ENCODE data around the gene UTS2R.

The UTS2R gene

DNA sequence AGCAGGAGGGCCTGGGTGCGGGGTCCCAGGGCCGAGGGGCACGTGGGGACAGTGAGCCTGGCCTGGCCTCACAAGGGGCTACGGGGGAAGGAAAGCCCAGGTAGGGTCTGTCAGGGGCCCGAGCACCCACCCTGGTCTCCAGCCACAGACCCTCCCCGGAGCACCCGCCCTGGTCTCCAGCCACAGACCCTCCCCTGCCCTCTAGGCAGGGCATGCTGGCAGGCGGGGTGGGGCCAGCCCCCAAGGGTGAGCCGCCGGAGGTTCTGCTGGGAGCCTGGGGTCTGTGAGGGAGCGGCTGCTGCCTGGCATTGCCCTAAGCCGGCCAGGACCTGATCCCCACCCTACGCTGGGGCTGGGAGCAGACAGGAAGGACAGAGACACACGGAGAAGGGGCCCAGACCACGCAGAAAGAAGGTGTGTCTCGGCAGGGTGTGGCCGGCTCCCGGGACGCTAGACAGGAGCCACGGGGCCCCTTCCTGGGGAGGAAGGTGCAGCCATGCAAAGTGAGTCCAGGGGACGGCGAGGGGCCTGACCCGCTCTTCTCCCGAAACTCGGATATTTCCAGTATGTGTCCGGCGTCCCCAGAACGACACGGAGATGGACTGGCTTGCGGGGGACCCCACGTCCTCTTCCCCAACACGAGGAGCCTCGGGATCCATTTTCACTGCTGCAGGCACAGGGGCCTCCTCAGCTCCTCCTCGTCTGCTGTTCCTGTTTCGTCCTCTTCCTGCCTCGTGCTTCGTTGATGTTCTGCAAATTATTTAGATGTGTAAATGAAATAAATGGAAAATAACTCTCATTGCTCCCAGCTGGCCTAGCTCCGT lies 15.5 kb downstream of the UTS2R start (continued):
- no peak for TF ChIP-seq ZNF37A (tag by site-specific recombination; IDR thresholded peaks at IDR 0.05)
- no peak for TF ChIP-seq ZNF791 (tag by site-specific recombination; IDR thresholded peaks at IDR 0.05)
- no peak for TF ChIP-seq GLI4 (tag by site-specific recombination; IDR thresholded peaks at IDR 0.05)
- TF ChIP-seq, protein P1, sequence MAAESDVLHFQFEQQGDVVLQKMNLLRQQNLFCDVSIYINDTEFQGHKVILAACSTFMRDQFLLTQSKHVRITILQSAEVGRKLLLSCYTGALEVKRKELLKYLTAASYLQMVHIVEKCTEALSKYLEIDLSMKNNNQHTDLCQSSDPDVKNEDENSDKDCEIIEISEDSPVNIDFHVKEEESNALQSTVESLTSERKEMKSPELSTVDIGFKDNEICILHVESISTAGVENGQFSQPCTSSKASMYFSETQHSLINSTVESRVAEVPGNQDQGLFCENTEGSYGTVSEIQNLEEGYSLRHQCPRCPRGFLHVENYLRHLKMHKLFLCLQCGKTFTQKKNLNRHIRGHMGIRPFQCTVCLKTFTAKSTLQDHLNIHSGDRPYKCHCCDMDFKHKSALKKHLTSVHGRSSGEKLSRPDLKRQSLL (tag by site-specific recombination; IDR thresholded peaks at IDR 0.05), result no peak
- no peak for TF ChIP-seq OSR2 (tag by site-specific recombination; IDR thresholded peaks at IDR 0.05)
- TF ChIP-seq, protein P2, sequence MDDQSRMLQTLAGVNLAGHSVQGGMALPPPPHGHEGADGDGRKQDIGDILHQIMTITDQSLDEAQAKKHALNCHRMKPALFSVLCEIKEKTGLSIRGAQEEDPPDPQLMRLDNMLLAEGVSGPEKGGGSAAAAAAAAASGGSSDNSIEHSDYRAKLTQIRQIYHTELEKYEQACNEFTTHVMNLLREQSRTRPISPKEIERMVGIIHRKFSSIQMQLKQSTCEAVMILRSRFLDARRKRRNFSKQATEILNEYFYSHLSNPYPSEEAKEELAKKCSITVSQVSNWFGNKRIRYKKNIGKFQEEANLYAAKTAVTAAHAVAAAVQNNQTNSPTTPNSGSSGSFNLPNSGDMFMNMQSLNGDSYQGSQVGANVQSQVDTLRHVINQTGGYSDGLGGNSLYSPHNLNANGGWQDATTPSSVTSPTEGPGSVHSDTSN (CRISPR knock-in tag; IDR thresholded peaks at IDR 0.05), result no peak
- TF ChIP-seq RBAK (tag by site-specific recombination; IDR thresholded peaks at IDR 0.05), result no peak
- TF ChIP-seq ZBTB1 (tag by site-specific recombination; IDR thresholded peaks at IDR 0.05), result no peak
- TF ChIP-seq ZNF292 (tag by site-specific recombination; IDR thresholded peaks at IDR 0.05; ENCODE audit: borderline replicate concordance, low read depth), result no peak
- TF ChIP-seq ZNF530 (tag by site-specific recombination; IDR thresholded peaks at IDR 0.05; ENCODE audit: low read depth), result no peak
- TF ChIP-seq ZNF677 (tag by site-specific recombination; IDR thresholded peaks at IDR 0.05), result no peak
- TF ChIP-seq GLIS2 (tag by site-specific recombination; IDR thresholded peaks at IDR 0.05), result peak; percentile 59
- TF ChIP-seq, protein P3, sequence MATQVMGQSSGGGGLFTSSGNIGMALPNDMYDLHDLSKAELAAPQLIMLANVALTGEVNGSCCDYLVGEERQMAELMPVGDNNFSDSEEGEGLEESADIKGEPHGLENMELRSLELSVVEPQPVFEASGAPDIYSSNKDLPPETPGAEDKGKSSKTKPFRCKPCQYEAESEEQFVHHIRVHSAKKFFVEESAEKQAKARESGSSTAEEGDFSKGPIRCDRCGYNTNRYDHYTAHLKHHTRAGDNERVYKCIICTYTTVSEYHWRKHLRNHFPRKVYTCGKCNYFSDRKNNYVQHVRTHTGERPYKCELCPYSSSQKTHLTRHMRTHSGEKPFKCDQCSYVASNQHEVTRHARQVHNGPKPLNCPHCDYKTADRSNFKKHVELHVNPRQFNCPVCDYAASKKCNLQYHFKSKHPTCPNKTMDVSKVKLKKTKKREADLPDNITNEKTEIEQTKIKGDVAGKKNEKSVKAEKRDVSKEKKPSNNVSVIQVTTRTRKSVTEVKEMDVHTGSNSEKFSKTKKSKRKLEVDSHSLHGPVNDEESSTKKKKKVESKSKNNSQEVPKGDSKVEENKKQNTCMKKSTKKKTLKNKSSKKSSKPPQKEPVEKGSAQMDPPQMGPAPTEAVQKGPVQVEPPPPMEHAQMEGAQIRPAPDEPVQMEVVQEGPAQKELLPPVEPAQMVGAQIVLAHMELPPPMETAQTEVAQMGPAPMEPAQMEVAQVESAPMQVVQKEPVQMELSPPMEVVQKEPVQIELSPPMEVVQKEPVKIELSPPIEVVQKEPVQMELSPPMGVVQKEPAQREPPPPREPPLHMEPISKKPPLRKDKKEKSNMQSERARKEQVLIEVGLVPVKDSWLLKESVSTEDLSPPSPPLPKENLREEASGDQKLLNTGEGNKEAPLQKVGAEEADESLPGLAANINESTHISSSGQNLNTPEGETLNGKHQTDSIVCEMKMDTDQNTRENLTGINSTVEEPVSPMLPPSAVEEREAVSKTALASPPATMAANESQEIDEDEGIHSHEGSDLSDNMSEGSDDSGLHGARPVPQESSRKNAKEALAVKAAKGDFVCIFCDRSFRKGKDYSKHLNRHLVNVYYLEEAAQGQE (tag by site-specific recombination; IDR thresholded peaks at IDR 0.05), result no peak
- TF ChIP-seq ZIC2 (tag by site-specific recombination; IDR thresholded peaks at IDR 0.05), result peak; percentile 35; the same call in 1 of the 2 replicates
- TF ChIP-seq, protein P4, sequence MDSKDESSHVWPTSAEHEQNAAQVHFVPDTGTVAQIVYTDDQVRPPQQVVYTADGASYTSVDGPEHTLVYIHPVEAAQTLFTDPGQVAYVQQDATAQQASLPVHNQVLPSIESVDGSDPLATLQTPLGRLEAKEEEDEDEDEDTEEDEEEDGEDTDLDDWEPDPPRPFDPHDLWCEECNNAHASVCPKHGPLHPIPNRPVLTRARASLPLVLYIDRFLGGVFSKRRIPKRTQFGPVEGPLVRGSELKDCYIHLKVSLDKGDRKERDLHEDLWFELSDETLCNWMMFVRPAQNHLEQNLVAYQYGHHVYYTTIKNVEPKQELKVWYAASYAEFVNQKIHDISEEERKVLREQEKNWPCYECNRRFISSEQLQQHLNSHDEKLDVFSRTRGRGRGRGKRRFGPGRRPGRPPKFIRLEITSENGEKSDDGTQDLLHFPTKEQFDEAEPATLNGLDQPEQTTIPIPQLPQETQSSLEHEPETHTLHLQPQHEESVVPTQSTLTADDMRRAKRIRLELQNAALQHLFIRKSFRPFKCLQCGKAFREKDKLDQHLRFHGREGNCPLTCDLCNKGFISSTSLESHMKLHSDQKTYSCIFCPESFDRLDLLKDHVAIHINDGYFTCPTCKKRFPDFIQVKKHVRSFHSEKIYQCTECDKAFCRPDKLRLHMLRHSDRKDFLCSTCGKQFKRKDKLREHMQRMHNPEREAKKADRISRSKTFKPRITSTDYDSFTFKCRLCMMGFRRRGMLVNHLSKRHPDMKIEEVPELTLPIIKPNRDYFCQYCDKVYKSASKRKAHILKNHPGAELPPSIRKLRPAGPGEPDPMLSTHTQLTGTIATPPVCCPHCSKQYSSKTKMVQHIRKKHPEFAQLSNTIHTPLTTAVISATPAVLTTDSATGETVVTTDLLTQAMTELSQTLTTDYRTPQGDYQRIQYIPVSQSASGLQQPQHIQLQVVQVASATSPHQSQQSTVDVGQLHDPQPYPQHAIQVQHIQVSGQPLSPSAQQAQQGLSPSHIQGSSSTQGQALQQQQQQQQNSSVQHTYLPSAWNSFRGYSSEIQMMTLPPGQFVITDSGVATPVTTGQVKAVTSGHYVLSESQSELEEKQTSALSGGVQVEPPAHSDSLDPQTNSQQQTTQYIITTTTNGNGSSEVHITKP (tag by site-specific recombination; IDR thresholded peaks at IDR 0.05), result peak; percentile 56; the same call in 1 of the 2 replicates
- TF ChIP-seq ZFHX2 (tag by site-specific recombination; conservative IDR thresholded peaks at IDR 0.05), result no peak
- TF ChIP-seq ZNF785 (tag by site-specific recombination; IDR thresholded peaks at IDR 0.05), result no peak
- TF ChIP-seq ZNF707 (tag by site-specific recombination; IDR thresholded peaks at IDR 0.05), result no peak
- no peak for TF ChIP-seq ZNF473 (tag by site-specific recombination; IDR thresholded peaks at IDR 0.05)
- TF ChIP-seq REPIN1 (tag by site-specific recombination; IDR thresholded peaks at IDR 0.05; ENCODE audit: low read depth), result no peak
- TF ChIP-seq ZNF664 (tag by site-specific recombination; IDR thresholded peaks at IDR 0.05), result no peak
- TF ChIP-seq KLF9 (tag by site-specific recombination; IDR thresholded peaks at IDR 0.05; ENCODE audit: low read depth), result no peak
- no peak for TF ChIP-seq HOXC10 (CRISPR knock-in tag; IDR thresholded peaks at IDR 0.05)
- TF ChIP-seq, protein P5, sequence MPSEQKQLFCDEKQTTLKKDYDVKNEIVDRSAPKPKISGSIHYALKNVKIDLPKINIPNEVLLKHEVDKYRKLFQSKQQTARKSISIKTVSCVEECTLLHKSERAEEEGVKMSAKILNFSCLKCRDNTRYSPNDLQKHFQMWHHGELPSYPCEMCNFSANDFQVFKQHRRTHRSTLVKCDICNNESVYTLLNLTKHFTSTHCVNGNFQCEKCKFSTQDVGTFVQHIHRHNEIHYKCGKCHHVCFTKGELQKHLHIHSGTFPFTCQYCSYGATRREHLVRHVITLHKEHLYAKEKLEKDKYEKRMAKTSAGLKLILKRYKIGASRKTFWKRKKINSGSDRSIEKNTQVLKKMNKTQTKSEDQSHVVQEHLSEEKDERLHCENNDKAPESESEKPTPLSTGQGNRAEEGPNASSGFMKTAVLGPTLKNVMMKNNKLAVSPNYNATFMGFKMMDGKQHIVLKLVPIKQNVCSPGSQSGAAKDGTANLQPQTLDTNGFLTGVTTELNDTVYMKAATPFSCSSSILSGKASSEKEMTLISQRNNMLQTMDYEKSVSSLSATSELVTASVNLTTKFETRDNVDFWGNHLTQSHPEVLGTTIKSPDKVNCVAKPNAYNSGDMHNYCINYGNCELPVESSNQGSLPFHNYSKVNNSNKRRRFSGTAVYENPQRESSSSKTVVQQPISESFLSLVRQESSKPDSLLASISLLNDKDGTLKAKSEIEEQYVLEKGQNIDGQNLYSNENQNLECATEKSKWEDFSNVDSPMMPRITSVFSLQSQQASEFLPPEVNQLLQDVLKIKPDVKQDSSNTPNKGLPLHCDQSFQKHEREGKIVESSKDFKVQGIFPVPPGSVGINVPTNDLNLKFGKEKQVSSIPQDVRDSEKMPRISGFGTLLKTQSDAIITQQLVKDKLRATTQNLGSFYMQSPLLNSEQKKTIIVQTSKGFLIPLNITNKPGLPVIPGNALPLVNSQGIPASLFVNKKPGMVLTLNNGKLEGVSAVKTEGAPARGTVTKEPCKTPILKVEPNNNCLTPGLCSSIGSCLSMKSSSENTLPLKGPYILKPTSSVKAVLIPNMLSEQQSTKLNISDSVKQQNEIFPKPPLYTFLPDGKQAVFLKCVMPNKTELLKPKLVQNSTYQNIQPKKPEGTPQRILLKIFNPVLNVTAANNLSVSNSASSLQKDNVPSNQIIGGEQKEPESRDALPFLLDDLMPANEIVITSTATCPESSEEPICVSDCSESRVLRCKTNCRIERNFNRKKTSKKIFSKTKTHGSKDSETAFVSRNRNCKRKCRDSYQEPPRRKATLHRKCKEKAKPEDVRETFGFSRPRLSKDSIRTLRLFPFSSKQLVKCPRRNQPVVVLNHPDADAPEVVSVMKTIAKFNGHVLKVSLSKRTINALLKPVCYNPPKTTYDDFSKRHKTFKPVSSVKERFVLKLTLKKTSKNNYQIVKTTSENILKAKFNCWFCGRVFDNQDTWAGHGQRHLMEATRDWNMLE (tag by site-specific recombination; conservative IDR thresholded peaks at IDR 0.05; ENCODE audit: low read depth), result no peak
- TF ChIP-seq ZNF585B (tag by site-specific recombination; IDR thresholded peaks at IDR 0.05), result no peak
- no peak for TF ChIP-seq ZNF335 (tag by site-specific recombination; conservative IDR thresholded peaks at IDR 0.05)
